Body of pancreas (tissue), 4 donors: Measurements from ENCODE around the gene ABCC3.

ENCODE experiments used
- CTCF ChIP-seq, 7 experiments: fragments of 450-650 bp in 4 of 7; fragments of 200-600 bp in 3 of 7; sonication (generic) in 3 of 7; IDR thresholded peaks; one replicate each; pipeline ENCODE4 v1.5.1; 2016 to 2019; ENCODE audit warnings: antibody characterized with exemption in 7 of 7
- POLR2A ChIP-seq, 3 donors: fragments of 450-650 bp; IDR thresholded peaks; one replicate each; pipeline ENCODE4 v1.6.1; 2016; ENCODE audit warnings: antibody characterized with exemption in 3 of 3, mild to moderate bottlenecking in 2 of 3

- no peak for TF ChIP-seq CTCF (IDR thresholded peaks at IDR 0.05)
- no peak for TF ChIP-seq POLR2A (IDR thresholded peaks at IDR 0.05)
Observed at GRCh38 chr17:50676065-50676975, 41.6 kb downstream of the ABCC3 start.
